Liver (tissue), 9 donors: Measurements from ENCODE around the gene DSTYK. TPM values are rescaled to one million over a fixed set of nuclear protein-coding genes. Genes with fewer than 3 reads are reported as not detected.

Experiments used
- DNase-seq: peaks from one replicate; pipeline ENCODE4 v3.0.0-alpha.2; 2017; ENCODE audit warnings: low spot score
- H3K27ac ChIP-seq, 2 donors: one replicate each; pipeline ENCODE4 v1.7.0; 2013; ENCODE audit warnings: inconsistent platforms in 2 of 2, low read length in 2 of 2, control low read depth in 1 of 2, low read depth in 1 of 2, mild to moderate bottlenecking in 1 of 2
- H3K27me3 ChIP-seq, 4 donors: one replicate each; pipeline versions ENCODE4 v1.6.1 to v1.7.0; 2013; ENCODE audit warnings: low read length in 3 of 4, inconsistent platforms in 1 of 4, mild to moderate bottlenecking in 1 of 4, moderate library complexity in 1 of 4; ENCODE audit not compliant: control insufficient read depth in 4 of 4, insufficient read depth in 4 of 4
- H3K36me3 ChIP-seq, 4 donors: one replicate each; pipeline versions ENCODE4 v1.6.1 to v1.7.0; 2013; ENCODE audit warnings: low read length in 3 of 4, mild to moderate bottlenecking in 3 of 4, low read depth in 1 of 4, moderate library complexity in 1 of 4; ENCODE audit not compliant: control insufficient read depth in 4 of 4, insufficient read depth in 3 of 4
- H3K4me1 ChIP-seq, 4 donors: one replicate each; pipeline versions ENCODE4 v1.6.1 to v1.7.0; 2013; ENCODE audit warnings: low read length in 3 of 4, mild to moderate bottlenecking in 3 of 4, moderate library complexity in 1 of 4; ENCODE audit not compliant: control insufficient read depth in 4 of 4, insufficient read depth in 4 of 4
- H3K4me3 ChIP-seq, 3 donors: one replicate each; pipeline versions ENCODE4 v1.6.1 to v1.7.0; 2013; ENCODE audit warnings: low read length in 3 of 3, control low read depth in 1 of 3, low read depth in 1 of 3, mild to moderate bottlenecking in 1 of 3
- H3K9ac ChIP-seq, 2 donors: one replicate each; pipeline ENCODE4 v1.7.0; 2013; ENCODE audit warnings: low read length in 2 of 2, mild to moderate bottlenecking in 2 of 2, moderate library complexity in 2 of 2, control low read depth in 1 of 2, low read depth in 1 of 2
- H3K9me3 ChIP-seq, 4 donors: one replicate each; pipeline versions ENCODE4 v1.6.1 to v1.7.0; 2013; ENCODE audit warnings: low read length in 3 of 4; ENCODE audit not compliant: control insufficient read depth in 4 of 4
- EGR1 ChIP-seq, 2 donors: IDR thresholded peaks; 2 replicates each; pipeline ENCODE4 v1.6.1; 2016 to 2018; ENCODE audit warnings: antibody characterized with exemption in 2 of 2, low read depth in 2 of 2
- FOXA1 ChIP-seq: IDR thresholded peaks from 2 replicates; pipeline ENCODE4 v1.6.1; 2016; ENCODE audit warnings: antibody characterized with exemption
- GABPA ChIP-seq, 2 donors: IDR thresholded peaks in 1 of 2; conservative IDR thresholded peaks in 1 of 2; 2 replicates each; pipeline ENCODE4 v1.6.1; 2016; ENCODE audit warnings: antibody characterized with exemption in 2 of 2, mild to moderate bottlenecking in 1 of 2, moderate library complexity in 1 of 2
- HNF4G ChIP-seq: IDR thresholded peaks from 2 replicates; pipeline ENCODE4 v1.6.1; 2016; ENCODE audit warnings: antibody characterized with exemption
- JUND ChIP-seq, 2 donors: IDR thresholded peaks; 2 replicates each; pipeline ENCODE4 v1.6.1; 2016; ENCODE audit warnings: antibody characterized with exemption in 2 of 2
- RAD21 ChIP-seq, 2 donors: IDR thresholded peaks; 2 replicates each; pipeline ENCODE4 v1.6.1; 2016; ENCODE audit warnings: antibody characterized with exemption in 2 of 2, mild to moderate bottlenecking in 2 of 2
- TAF1 ChIP-seq: conservative IDR thresholded peaks from 2 replicates; pipeline ENCODE4 v1.6.1; 2016; ENCODE audit warnings: antibody characterized with exemption, mild to moderate bottlenecking
- YY1 ChIP-seq: IDR thresholded peaks from 2 replicates; pipeline ENCODE4 v1.6.1; 2016; ENCODE audit warnings: antibody characterized with exemption, mild to moderate bottlenecking
- WGBS: extraction: QIAGEN DNeasy Blood & Tissue Kit; methylation state at CpG from one replicate; pipeline ENCODE4 v1.1.7; 2013; 5-methylcytosine and 5-hydroxymethylcytosine counted together
- polyA plus RNA-seq, 2 donors: library from polyadenylated mRNA; stranded (reverse) in 1 of 2; unstranded in 1 of 2; fragments of 200-250 nt in 1 of 2; fragments of >200 nt in 1 of 2; fragmentation: Nextera tagmentation in 1 of 2; extraction: Ambion mirVana in 1 of 2; gene quantifications; one replicate each; pipeline versions ENCODE4 v1.2.1 to v1.2.3, GENCODE V29; 2013 to 2015
- total RNA-seq, 2 donors: library from RNA; depleted of rRNA; stranded (reverse); fragments of >200 nt; gene quantifications; one replicate each; pipeline ENCODE4 v1.2.3, GENCODE V29; 2014
- TF ChIP-seq, protein P1 (sequence below): fragments of 150-350 bp; IDR thresholded peaks from 2 replicates; pipeline ENCODE4 v1.5.1; 2017; ENCODE audit warnings: improper control_type of control experiment, low read depth, low read length; ENCODE audit not compliant: missing input control
- TF ChIP-seq, protein P2 (sequence below): IDR thresholded peaks from 2 replicates; pipeline ENCODE4 v1.6.1; 2016; ENCODE audit warnings: antibody characterized with exemption
- TF ChIP-seq, protein P3 (sequence below): IDR thresholded peaks from 2 replicates; pipeline ENCODE4 v1.6.1; 2016; ENCODE audit warnings: antibody characterized with exemption
- donor health status: healthy.
- donor health status: healthy.
- donor health status: healthy.
- donor health status: healthy.
- donor health status: healthy.

The DSTYK gene
- total and polyA plus RNA-seq, 4 donors: 1.5 to 9.9 (median 3.0) TPM

DNA sequence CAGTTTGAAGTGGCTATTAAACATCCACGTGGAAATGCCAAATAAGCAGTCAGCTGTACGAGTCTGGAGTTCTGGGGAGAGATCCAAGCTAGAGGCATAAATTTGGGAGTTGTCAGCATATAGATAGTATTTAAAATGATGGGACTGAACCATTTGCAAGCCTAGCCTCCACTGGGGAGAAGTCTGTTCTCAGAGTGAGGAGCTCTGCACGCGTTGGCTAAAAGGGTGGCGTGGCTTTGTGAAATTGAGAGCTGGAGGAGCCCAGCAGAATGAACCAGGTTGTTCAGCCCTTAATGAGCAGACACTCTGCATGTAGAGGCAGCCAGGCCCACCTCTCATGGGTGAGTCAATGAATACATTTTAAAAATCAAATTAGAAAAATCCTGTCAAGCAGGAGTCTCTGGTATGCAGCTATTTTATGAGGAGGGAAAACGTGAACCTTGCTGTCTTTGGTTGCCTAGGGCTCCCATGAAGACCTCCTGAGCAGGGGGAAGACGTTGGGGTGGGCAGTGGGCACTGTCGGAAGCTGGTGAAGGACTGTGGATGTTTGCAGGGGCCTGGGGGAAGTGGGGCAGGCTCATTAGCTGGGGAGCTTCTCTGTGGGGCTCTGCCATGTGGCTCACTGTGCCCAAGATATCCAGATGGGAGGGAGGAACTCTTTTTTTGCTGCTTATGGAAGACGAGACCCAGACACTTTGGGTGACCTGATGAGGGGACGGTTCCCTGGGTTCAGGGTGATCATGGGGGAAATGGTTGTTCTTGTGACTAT lies 35.0 kb upstream of the DSTYK start (continued):
- TF ChIP-seq, protein P1, sequence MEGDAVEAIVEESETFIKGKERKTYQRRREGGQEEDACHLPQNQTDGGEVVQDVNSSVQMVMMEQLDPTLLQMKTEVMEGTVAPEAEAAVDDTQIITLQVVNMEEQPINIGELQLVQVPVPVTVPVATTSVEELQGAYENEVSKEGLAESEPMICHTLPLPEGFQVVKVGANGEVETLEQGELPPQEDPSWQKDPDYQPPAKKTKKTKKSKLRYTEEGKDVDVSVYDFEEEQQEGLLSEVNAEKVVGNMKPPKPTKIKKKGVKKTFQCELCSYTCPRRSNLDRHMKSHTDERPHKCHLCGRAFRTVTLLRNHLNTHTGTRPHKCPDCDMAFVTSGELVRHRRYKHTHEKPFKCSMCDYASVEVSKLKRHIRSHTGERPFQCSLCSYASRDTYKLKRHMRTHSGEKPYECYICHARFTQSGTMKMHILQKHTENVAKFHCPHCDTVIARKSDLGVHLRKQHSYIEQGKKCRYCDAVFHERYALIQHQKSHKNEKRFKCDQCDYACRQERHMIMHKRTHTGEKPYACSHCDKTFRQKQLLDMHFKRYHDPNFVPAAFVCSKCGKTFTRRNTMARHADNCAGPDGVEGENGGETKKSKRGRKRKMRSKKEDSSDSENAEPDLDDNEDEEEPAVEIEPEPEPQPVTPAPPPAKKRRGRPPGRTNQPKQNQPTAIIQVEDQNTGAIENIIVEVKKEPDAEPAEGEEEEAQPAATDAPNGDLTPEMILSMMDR: no peak
- no peak for TF ChIP-seq RAD21 (IDR thresholded peaks at IDR 0.05)

DNA sequence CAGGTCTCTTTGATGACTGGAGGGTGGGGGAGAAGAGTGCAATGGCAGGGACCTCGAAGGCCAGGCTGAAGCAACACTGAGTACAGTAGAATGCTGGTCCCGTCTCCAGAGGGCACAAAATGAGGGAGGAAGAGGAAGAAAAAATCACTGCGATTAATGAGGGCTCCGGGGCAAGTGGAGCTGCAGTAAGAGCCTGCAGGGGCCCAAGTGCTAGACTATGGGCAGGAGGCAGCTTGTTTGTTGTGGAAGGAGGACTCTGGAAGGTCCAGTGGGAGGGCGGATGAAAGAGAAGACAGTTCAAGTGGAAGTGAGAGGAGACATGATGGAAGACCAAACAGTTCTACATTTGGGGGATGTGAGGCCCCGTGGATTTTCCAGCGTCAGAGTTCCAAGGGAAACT lies 33.6 kb upstream of the DSTYK start:
- Histone ChIP-seq H3K27ac (no peak overlapping the region), H3K36me3 (no peaks in the 10 kb centered on the region), H3K9ac (no peak overlapping the region), H3K9me3 (no peaks in the 10 kb centered on the region), H3K4me1 (no peaks in the 10 kb centered on the region), H3K4me3 (no peak overlapping the region), H3K27me3 (no peaks in the 10 kb centered on the region)
- TF ChIP-seq RAD21 (IDR thresholded peaks at IDR 0.05): no peak
- TF ChIP-seq TAF1: no peak
- no peak for TF ChIP-seq JUND (IDR thresholded peaks at IDR 0.05)
- no peak for TF ChIP-seq EGR1 (IDR thresholded peaks at IDR 0.05; ENCODE audit: low read depth in 2 of 2)
- TF ChIP-seq GABPA (IDR thresholded peaks at IDR 0.05 in 1 of 2, conservative IDR thresholded peaks at IDR 0.05 in 1 of 2): no peak
- 87% methylated on average over 7 of the region's 7 CpGs for WGBS
- DNase-seq: no peak

DNA sequence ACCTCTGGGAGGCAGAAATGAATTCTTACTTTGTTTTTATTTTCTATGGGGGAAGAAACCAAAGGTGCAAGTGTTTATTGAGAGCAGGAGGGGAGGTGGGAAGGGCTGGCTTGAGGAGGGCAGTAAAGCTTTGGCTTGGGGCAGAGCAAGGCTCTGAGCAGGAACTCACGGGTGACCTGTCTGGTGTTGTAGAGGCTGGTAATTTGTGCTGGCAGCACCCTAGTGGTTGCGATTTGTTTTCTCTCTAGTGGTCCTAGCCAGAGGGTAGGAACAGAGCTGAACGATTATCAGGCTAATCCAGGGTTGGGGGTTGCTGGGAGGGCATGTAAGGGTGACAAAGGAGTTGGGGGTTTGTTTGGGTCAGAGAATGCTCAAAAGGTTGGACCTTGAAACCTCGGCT lies 32.9 kb upstream of the DSTYK start:
- Histone ChIP-seq H3K27me3 (no peaks in the 10 kb centered on the region), H3K4me1 (no peaks in the 10 kb centered on the region), H3K36me3 (no peaks in the 10 kb centered on the region), H3K9me3 (no peaks in the 10 kb centered on the region), H3K4me3 (no peak overlapping the region), H3K9ac (no peak overlapping the region), H3K27ac (no peak overlapping the region)
- TF ChIP-seq RAD21 (IDR thresholded peaks at IDR 0.05) (no peak), FOXA1 (no peak), YY1 (no peak), HNF4G (no peak)
- TF ChIP-seq, protein P2, sequence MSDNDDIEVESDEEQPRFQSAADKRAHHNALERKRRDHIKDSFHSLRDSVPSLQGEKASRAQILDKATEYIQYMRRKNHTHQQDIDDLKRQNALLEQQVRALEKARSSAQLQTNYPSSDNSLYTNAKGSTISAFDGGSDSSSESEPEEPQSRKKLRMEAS: no peak
- TF ChIP-seq, protein P3, sequence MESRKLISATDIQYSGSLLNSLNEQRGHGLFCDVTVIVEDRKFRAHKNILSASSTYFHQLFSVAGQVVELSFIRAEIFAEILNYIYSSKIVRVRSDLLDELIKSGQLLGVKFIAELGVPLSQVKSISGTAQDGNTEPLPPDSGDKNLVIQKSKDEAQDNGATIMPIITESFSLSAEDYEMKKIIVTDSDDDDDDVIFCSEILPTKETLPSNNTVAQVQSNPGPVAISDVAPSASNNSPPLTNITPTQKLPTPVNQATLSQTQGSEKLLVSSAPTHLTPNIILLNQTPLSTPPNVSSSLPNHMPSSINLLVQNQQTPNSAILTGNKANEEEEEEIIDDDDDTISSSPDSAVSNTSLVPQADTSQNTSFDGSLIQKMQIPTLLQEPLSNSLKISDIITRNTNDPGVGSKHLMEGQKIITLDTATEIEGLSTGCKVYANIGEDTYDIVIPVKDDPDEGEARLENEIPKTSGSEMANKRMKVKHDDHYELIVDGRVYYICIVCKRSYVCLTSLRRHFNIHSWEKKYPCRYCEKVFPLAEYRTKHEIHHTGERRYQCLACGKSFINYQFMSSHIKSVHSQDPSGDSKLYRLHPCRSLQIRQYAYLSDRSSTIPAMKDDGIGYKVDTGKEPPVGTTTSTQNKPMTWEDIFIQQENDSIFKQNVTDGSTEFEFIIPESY: no peak
- no peak for DNase-seq
- 69% methylated on average over 4 of the region's 4 CpGs for WGBS
